ENCODE data around the gene GDPD2. TPM values are rescaled to one million over a fixed set of nuclear protein-coding genes. Genes with fewer than 3 reads are reported as not detected.

GDPD2 gene
- total RNA-seq, 4 donors from 2014 or later, result 0.35 TPM; not detected in 3

GRCh38 chrX:70437011-70437410, 13.9 kb downstream of the GDPD2 start:
- no peak for ATAC-seq
- Histone ChIP-seq H3K4me1 (peaks cover 0 to 14% (median 0%) of the 10 kb centered on the region in 3 donors), H3K27me3 (peaks cover 8% of the 10 kb centered on the region), H3K27ac (no peak overlapping the region), H3K4me3 (no peak overlapping the region), H3K36me3 (no peaks in the 10 kb centered on the region), H3K9me3 (no peaks in the 10 kb centered on the region)
- WGBS, 2 donors (ENCODE audit: low coverage in 1 of 2), result 36 to 61% methylated on average over 2 of the region's 2 CpGs
- TF ChIP-seq, protein P1, sequence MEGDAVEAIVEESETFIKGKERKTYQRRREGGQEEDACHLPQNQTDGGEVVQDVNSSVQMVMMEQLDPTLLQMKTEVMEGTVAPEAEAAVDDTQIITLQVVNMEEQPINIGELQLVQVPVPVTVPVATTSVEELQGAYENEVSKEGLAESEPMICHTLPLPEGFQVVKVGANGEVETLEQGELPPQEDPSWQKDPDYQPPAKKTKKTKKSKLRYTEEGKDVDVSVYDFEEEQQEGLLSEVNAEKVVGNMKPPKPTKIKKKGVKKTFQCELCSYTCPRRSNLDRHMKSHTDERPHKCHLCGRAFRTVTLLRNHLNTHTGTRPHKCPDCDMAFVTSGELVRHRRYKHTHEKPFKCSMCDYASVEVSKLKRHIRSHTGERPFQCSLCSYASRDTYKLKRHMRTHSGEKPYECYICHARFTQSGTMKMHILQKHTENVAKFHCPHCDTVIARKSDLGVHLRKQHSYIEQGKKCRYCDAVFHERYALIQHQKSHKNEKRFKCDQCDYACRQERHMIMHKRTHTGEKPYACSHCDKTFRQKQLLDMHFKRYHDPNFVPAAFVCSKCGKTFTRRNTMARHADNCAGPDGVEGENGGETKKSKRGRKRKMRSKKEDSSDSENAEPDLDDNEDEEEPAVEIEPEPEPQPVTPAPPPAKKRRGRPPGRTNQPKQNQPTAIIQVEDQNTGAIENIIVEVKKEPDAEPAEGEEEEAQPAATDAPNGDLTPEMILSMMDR (IDR thresholded peaks at IDR 0.05), result no peak
- TF ChIP-seq POLR2AphosphoS5 (IDR thresholded peaks at IDR 0.05) (no peak), EP300 (IDR thresholded peaks at IDR 0.05) (no peak), POLR2A (IDR thresholded peaks at IDR 0.05) (no peak)

- Histone ChIP-seq H3K9me3 (no peaks in the 10 kb centered on the region), H3K36me3 (no peaks in the 10 kb centered on the region), H3K4me3 (no peak overlapping the region), H3K27me3 (peaks cover 8% of the 10 kb centered on the region), H3K27ac (no peak overlapping the region), H3K4me1 (peaks cover 0 to 14% (median 0%) of the 10 kb centered on the region in 3 donors)
- WGBS, 2 donors (ENCODE audit: low coverage in 1 of 2), result 75 to 78% methylated on average over 4 to 7 of the region's 8 CpGs
- TF ChIP-seq, protein P1 (IDR thresholded peaks at IDR 0.05), result no peak
- no peak for TF ChIP-seq POLR2A (IDR thresholded peaks at IDR 0.05)
- no peak for TF ChIP-seq EP300 (IDR thresholded peaks at IDR 0.05)
- no peak for TF ChIP-seq POLR2AphosphoS5 (IDR thresholded peaks at IDR 0.05)
- no peak for ATAC-seq
Measured at GRCh38 chrX:70437921-70438665, 15.0 kb downstream of the GDPD2 start.

- WGBS, 2 donors (ENCODE audit: low coverage in 1 of 2), result no CpG with 5 or more reads among the region's 1 CpG
- no peak overlapping the region for H3K4me3 ChIP-seq
- peaks cover 8% of the 10 kb centered on the region for H3K27me3 ChIP-seq
- no peak for ATAC-seq
- H3K9me3 ChIP-seq, result no peaks in the 10 kb centered on the region
- H3K36me3 ChIP-seq, result no peaks in the 10 kb centered on the region
- no peak overlapping the region for H3K27ac ChIP-seq
- peaks cover 0 to 8% (median 0%) of the 10 kb centered on the region in 3 donors for H3K4me1 ChIP-seq
- TF ChIP-seq, protein P1 (IDR thresholded peaks at IDR 0.05), result no peak
- TF ChIP-seq POLR2AphosphoS5 (IDR thresholded peaks at IDR 0.05), result no peak
- no peak for TF ChIP-seq POLR2A (IDR thresholded peaks at IDR 0.05)
- no peak for TF ChIP-seq EP300 (IDR thresholded peaks at IDR 0.05)
Measured at GRCh38 chrX:70439016-70439415, 15.9 kb downstream of the GDPD2 start.

- WGBS, 2 donors (ENCODE audit: low coverage in 1 of 2), result 49 to 80% methylated on average over 1 to 2 of the region's 6 CpGs
- ATAC-seq, result no peak
- Histone ChIP-seq H3K4me3 (no peak overlapping the region), H3K4me1 (peaks cover 0 to 11% (median 0%) of the 10 kb centered on the region in 3 donors), H3K9me3 (no peaks in the 10 kb centered on the region), H3K27ac (no peak overlapping the region), H3K36me3 (no peaks in the 10 kb centered on the region), H3K27me3 (peaks cover 20% of the 10 kb centered on the region)
- no peak for TF ChIP-seq POLR2AphosphoS5 (IDR thresholded peaks at IDR 0.05)
- TF ChIP-seq, protein P1 (IDR thresholded peaks at IDR 0.05), result no peak
- no peak for TF ChIP-seq EP300 (IDR thresholded peaks at IDR 0.05)
- TF ChIP-seq POLR2A (IDR thresholded peaks at IDR 0.05), result no peak
Measured at GRCh38 chrX:70442224-70442623, 19.1 kb downstream of the GDPD2 start.
